ENCODE measurements around the gene KIF20A.

GRCh38 chr5:138213161-138214029 is 34.5 kb downstream of the KIF20A start, which contains the start of gene CDC23:
- TF ChIP-seq POLR2A (IDR thresholded peaks at IDR 0.05; ENCODE audit: low read depth, low read length) (peak; percentile 90), POLR2AphosphoS5 (IDR thresholded peaks at IDR 0.05; ENCODE audit: low read depth, low read length) (peak; percentile 86)

Data from GM12891 (cell line).